ENCODE measurements around the gene SH3GLB2.

DNA sequence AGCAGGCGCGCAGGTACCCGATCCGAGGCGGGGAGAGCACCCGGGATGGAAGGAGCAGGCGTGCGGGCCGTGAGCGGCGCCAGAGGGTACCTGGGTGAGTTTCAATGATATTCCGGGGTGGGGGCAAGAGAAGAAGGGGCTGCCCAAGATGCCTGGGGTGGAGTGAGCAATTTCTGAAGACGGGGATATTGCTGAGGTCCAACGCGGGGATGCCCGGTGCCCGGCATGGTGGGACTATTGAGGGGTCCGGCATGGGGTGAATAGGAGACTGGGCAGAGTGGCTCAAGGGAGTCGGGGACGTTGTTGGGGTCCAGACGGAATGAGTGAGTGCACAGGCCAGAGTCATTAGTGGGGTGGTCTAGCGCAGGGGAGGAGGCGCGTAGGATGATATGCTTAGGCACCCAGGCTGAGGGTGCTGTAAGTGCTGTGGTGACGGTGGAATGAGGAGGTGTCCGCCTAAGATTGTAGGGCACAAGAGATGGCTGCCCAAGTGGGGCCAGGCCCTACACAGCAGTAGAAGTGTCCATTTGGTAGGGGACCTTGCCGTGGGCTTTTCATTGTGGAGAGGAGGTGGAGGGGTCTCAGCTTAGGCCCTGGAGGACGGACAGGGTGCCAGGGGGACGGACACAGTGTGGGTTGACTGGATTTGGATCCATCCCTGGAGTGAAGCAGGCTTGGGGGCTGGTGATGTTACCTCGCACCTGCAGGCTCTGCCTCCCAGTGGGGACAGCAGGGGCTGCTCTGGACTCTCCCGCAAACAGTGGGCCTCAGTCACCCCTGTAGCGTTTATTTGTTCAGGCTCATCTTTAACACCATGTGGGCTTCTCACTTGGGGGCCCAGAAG, 9.0 kb upstream of the SH3GLB2 start:
- no peak for TF ChIP-seq ZFP3 (CRISPR knock-in tag; IDR thresholded peaks at IDR 0.05)
- TF ChIP-seq SNAI2 (CRISPR knock-in tag; IDR thresholded peaks at IDR 0.05) = no peak
- TF ChIP-seq GLIS3 (CRISPR knock-in tag; IDR thresholded peaks at IDR 0.05) = no peak
- TF ChIP-seq CSDC2 (CRISPR knock-in tag; IDR thresholded peaks at IDR 0.05) = no peak
- no peak for TF ChIP-seq ZC3H10 (CRISPR knock-in tag; IDR thresholded peaks at IDR 0.05)
- TF ChIP-seq, protein P1, sequence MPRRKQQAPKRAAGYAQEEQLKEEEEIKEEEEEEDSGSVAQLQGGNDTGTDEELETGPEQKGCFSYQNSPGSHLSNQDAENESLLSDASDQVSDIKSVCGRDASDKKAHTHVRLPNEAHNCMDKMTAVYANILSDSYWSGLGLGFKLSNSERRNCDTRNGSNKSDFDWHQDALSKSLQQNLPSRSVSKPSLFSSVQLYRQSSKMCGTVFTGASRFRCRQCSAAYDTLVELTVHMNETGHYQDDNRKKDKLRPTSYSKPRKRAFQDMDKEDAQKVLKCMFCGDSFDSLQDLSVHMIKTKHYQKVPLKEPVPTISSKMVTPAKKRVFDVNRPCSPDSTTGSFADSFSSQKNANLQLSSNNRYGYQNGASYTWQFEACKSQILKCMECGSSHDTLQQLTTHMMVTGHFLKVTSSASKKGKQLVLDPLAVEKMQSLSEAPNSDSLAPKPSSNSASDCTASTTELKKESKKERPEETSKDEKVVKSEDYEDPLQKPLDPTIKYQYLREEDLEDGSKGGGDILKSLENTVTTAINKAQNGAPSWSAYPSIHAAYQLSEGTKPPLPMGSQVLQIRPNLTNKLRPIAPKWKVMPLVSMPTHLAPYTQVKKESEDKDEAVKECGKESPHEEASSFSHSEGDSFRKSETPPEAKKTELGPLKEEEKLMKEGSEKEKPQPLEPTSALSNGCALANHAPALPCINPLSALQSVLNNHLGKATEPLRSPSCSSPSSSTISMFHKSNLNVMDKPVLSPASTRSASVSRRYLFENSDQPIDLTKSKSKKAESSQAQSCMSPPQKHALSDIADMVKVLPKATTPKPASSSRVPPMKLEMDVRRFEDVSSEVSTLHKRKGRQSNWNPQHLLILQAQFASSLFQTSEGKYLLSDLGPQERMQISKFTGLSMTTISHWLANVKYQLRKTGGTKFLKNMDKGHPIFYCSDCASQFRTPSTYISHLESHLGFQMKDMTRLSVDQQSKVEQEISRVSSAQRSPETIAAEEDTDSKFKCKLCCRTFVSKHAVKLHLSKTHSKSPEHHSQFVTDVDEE (CRISPR knock-in tag; IDR thresholded peaks at IDR 0.05) = no peak
- TF ChIP-seq, protein P2, sequence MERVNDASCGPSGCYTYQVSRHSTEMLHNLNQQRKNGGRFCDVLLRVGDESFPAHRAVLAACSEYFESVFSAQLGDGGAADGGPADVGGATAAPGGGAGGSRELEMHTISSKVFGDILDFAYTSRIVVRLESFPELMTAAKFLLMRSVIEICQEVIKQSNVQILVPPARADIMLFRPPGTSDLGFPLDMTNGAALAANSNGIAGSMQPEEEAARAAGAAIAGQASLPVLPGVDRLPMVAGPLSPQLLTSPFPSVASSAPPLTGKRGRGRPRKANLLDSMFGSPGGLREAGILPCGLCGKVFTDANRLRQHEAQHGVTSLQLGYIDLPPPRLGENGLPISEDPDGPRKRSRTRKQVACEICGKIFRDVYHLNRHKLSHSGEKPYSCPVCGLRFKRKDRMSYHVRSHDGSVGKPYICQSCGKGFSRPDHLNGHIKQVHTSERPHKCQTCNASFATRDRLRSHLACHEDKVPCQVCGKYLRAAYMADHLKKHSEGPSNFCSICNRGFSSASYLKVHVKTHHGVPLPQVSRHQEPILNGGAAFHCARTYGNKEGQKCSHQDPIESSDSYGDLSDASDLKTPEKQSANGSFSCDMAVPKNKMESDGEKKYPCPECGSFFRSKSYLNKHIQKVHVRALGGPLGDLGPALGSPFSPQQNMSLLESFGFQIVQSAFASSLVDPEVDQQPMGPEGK (CRISPR knock-in tag; IDR thresholded peaks at IDR 0.05; ENCODE audit: borderline replicate concordance) = no peak
- no peak for TF ChIP-seq CSRNP3 (CRISPR knock-in tag; IDR thresholded peaks at IDR 0.05)
